MM.1S (cell line): Measurements from ENCODE around the gene F12.

Experiments
- DNase-seq: peaks from one replicate; pipeline ENCODE4 v3.0.0-alpha.2; 2015
- H2AFZ ChIP-seq: fragments of 300-600 bp; sonication (generic); 2 replicates; pipeline ENCODE4 v1.6.0; 2016; ENCODE audit warnings: antibody characterized with exemption, low read length
- H3F3A ChIP-seq: fragments of 300-600 bp; sonication (generic); 2 replicates; pipeline ENCODE4 v1.6.1; 2016; ENCODE audit warnings: mild to moderate bottlenecking, antibody characterized with exemption, low read length, moderate library complexity, mixed read lengths; ENCODE audit not compliant: insufficient read depth
- H3K27ac ChIP-seq: fragments of 300-600 bp; sonication (generic); 2 replicates; pipeline ENCODE4 v1.5.1; 2016; ENCODE audit warnings: mild to moderate bottlenecking, low read length
- H3K27me3 ChIP-seq: fragments of 300-600 bp; sonication (generic); replicated peaks from 2 replicates; pipeline ENCODE4 v1.6.0; 2016; ENCODE audit warnings: low read length; ENCODE audit not compliant: insufficient read depth
- H3K36me3 ChIP-seq: fragments of 300-600 bp; sonication (generic); replicated peaks from 2 replicates; pipeline ENCODE4 v1.6.1; 2016; ENCODE audit warnings: mild to moderate bottlenecking, low read length, mixed read lengths; ENCODE audit not compliant: insufficient read depth
- H3K4me1 ChIP-seq: fragments of 300-600 bp; sonication (generic); 2 replicates; pipeline ENCODE4 v1.6.1; 2016; ENCODE audit warnings: low read length, mixed read lengths
- H3K4me2 ChIP-seq: fragments of 300-600 bp; sonication (generic); 2 replicates; pipeline ENCODE4 v1.6.0; 2016; ENCODE audit warnings: low read depth, low read length
- H3K4me3 ChIP-seq: fragments of 300-600 bp; sonication (generic); 2 replicates; pipeline ENCODE4 v1.5.1; 2016; ENCODE audit warnings: low read length, mixed read lengths
- H3K79me2 ChIP-seq: fragments of 300-600 bp; sonication (generic); 2 replicates; pipeline ENCODE4 v1.6.1; 2016; ENCODE audit warnings: mixed run types, low read length, mixed read lengths
- H3K9ac ChIP-seq: fragments of 300-600 bp; sonication (generic); 2 replicates; pipeline ENCODE4 v1.6.1; 2016; ENCODE audit warnings: low read length, mixed read lengths
- H3K9me2 ChIP-seq: fragments of 300-600 bp; sonication (generic); replicated peaks from 2 replicates; pipeline ENCODE4 v1.6.1; 2016; ENCODE audit warnings: mild to moderate bottlenecking, low read length, mixed read lengths; ENCODE audit not compliant: insufficient read depth
- H3K9me3 ChIP-seq: fragments of 300-600 bp; sonication (generic); replicated peaks from 2 replicates; pipeline ENCODE4 v1.6.1; 2016; ENCODE audit warnings: mild to moderate bottlenecking, low read length, mixed read lengths; ENCODE audit not compliant: insufficient read depth
- H4K20me1 ChIP-seq: fragments of 300-600 bp; sonication (generic); 2 replicates; pipeline ENCODE4 v1.6.1; 2016; ENCODE audit warnings: mild to moderate bottlenecking, low read length, moderate library complexity, mixed read lengths; ENCODE audit not compliant: insufficient read depth
- EZH2 ChIP-seq: fragments of 300-600 bp; sonication (generic); optimal IDR thresholded peaks from 2 replicates; pipeline ENCODE3; 2017; ENCODE audit warnings: low read depth, mild to moderate bottlenecking, antibody characterized with exemption, low read length, mixed read lengths
- EZH2phosphoT487 ChIP-seq: fragments of 300-600 bp; sonication (generic); IDR thresholded peaks from 2 replicates; pipeline ENCODE4 v1.6.1; 2018; ENCODE audit warnings: antibody characterized with exemption, low read length
- TF ChIP-seq, protein P1 (sequence below): fragments of 300-600 bp; sonication (generic); IDR thresholded peaks from 2 replicates; pipeline ENCODE4 v1.5.1; 2016; ENCODE audit warnings: antibody characterized with exemption, low read length, mixed read lengths

Gene F12

DNA sequence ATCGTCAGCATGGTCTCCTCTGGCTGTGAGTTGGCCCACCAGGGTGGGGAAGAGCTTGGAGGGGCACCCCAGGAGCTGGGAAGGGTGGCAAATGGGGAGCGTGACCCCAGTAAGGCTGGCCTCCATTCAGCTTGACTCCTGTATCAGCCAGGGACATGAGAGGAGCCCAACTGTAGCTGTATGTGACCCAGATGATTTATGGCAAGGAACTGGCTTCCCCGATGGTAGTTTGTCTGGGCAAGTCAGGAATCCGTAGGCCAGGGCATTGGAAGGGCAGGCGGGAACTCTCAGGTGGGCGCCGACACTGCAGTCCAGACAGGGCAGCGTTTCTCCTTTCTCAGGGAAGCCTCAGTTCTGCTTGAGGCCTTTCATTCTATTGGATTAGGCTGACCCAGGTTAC, 22.8 kb downstream of the F12 start:
- no peak for DNase-seq
- no peaks in the 10 kb centered on the region for H3K9me3 ChIP-seq
- H3K27ac ChIP-seq, result no peak overlapping the region
- no peak overlapping the region for H3K9ac ChIP-seq
- TF ChIP-seq, protein P1, sequence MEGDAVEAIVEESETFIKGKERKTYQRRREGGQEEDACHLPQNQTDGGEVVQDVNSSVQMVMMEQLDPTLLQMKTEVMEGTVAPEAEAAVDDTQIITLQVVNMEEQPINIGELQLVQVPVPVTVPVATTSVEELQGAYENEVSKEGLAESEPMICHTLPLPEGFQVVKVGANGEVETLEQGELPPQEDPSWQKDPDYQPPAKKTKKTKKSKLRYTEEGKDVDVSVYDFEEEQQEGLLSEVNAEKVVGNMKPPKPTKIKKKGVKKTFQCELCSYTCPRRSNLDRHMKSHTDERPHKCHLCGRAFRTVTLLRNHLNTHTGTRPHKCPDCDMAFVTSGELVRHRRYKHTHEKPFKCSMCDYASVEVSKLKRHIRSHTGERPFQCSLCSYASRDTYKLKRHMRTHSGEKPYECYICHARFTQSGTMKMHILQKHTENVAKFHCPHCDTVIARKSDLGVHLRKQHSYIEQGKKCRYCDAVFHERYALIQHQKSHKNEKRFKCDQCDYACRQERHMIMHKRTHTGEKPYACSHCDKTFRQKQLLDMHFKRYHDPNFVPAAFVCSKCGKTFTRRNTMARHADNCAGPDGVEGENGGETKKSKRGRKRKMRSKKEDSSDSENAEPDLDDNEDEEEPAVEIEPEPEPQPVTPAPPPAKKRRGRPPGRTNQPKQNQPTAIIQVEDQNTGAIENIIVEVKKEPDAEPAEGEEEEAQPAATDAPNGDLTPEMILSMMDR, result no peak
- TF ChIP-seq EZH2, result no peak
- no peak for TF ChIP-seq EZH2phosphoT487
- H3K79me2 ChIP-seq, result no peaks in the 10 kb centered on the region
- no peak overlapping the region for H2AFZ ChIP-seq
- no peak overlapping the region for H3K4me2 ChIP-seq
- H3K9me2 ChIP-seq, result no peaks in the 10 kb centered on the region
- H3K4me3 ChIP-seq, result no peak overlapping the region
- no peaks in the 10 kb centered on the region for H3F3A ChIP-seq
- H3K27me3 ChIP-seq, result peaks cover 45% of the 10 kb centered on the region
- no peaks in the 10 kb centered on the region for H4K20me1 ChIP-seq
- no peaks in the 10 kb centered on the region for H3K4me1 ChIP-seq
- no peaks in the 10 kb centered on the region for H3K36me3 ChIP-seq

- no peaks in the 10 kb centered on the region for H3K9me3 ChIP-seq
- no peaks in the 10 kb centered on the region for H3K9me2 ChIP-seq
- H3K27me3 ChIP-seq, result peaks cover 45% of the 10 kb centered on the region
- no peaks in the 10 kb centered on the region for H3K36me3 ChIP-seq
- H3F3A ChIP-seq, result no peaks in the 10 kb centered on the region
- no peak overlapping the region for H3K9ac ChIP-seq
- H2AFZ ChIP-seq, result no peak overlapping the region
- no peaks in the 10 kb centered on the region for H3K79me2 ChIP-seq
- no peak overlapping the region for H3K4me3 ChIP-seq
- TF ChIP-seq EZH2phosphoT487, result no peak
- TF ChIP-seq EZH2, result no peak
- TF ChIP-seq, protein P1, result no peak
- H4K20me1 ChIP-seq, result no peaks in the 10 kb centered on the region
- DNase-seq, result no peak
- H3K27ac ChIP-seq, result no peak overlapping the region
- H3K4me2 ChIP-seq, result no peak overlapping the region
- no peaks in the 10 kb centered on the region for H3K4me1 ChIP-seq
Observed at GRCh38 chr5:177385720-177386119, 23.6 kb downstream of the F12 start.

GRCh38 chr5:177384134-177384533, 25.2 kb downstream of the F12 start, which contains the start of gene SLC34A1:
TSS of gene SLC34A1 (plus strand) at chr5:177384434. CDS start at chr5:177385742, 1,308 bp downstream.
- Histone ChIP-seq H3K4me3 (no peak within 1 kb of the TSS), H2AFZ (no peak within 1 kb of the TSS), H3K36me3 (no peaks in the 10 kb centered on the region), H3K79me2 (no peaks in the 10 kb centered on the region), H3K9me2 (no peaks in the 10 kb centered on the region), H3K9me3 (no peaks in the 10 kb centered on the region), H3F3A (no peaks in the 10 kb centered on the region), H3K27me3 (peaks cover 35% of the 10 kb centered on the region), H3K4me2 (no peak within 1 kb of the TSS), H3K4me1 (no peaks in the 10 kb centered on the region), H3K27ac (no peak within 1 kb of the TSS), H4K20me1 (no peaks in the 10 kb centered on the region), H3K9ac (no peak within 1 kb of the TSS)
- no peak for DNase-seq
- TF ChIP-seq, protein P1, result no peak
- TF ChIP-seq EZH2phosphoT487, result no peak
- no peak for TF ChIP-seq EZH2
